H1 (cell line): ENCODE measurements around the gene SNX17. TPM values are rescaled to one million over a fixed set of nuclear protein-coding genes. Genes with fewer than 3 reads are reported as not detected.

Source experiments
- CTCF ChIA-PET: fragments of 300-600 bp; sonication (Branson Sonifier 250); formaldehyde crosslinking; loops from one replicate; lab custom pipeline; 2021; ENCODE audit not compliant: partially characterized antibody; lab: Charles Lee
- POLR2A ChIA-PET: fragments of 300-600 bp; sonication (Branson Sonifier 250); formaldehyde crosslinking; loops from one replicate; lab custom pipeline; 2021; ENCODE audit warnings: inconsistent platforms; ENCODE audit not compliant: partially characterized antibody; lab: Charles Lee
- DNase-seq, 2 experiments: peaks; one replicate each; pipeline versions ENCODE4 v3.0.0 to v3.0.0-alpha.2; 2010 to 2022; ENCODE audit warnings: low spot score in 2 of 2, low read depth in 1 of 2, mixed read lengths in 1 of 2
- FAIRE-seq: peaks from 2 replicates; lab custom pipeline; 2011; peaks lifted over from hg19 to GRCh38; lab: Jason Lieb, UNC
- H2AFZ ChIP-seq: 2 replicates; pipeline ENCODE4 v1.8.1; 2012; ENCODE audit warnings: low read length, inconsistent platforms
- H2AK5ac ChIP-seq: 2 replicates; pipeline ENCODE4 v1.6.1; 2013; ENCODE audit warnings: low read depth, low read length
- H2BK120ac ChIP-seq: replicated peaks from 2 replicates; pipeline ENCODE3; 2013; ENCODE audit warnings: low read depth, low read length, inconsistent platforms
- H2BK12ac ChIP-seq: 2 replicates; pipeline ENCODE4 v1.6.1; 2013; ENCODE audit warnings: low read depth, low read length
- H2BK15ac ChIP-seq: 2 replicates; pipeline ENCODE4 v1.6.1; 2013; ENCODE audit warnings: low read length
- H2BK20ac ChIP-seq: 2 replicates; pipeline ENCODE4 v1.6.1; 2013; ENCODE audit warnings: low read length
- H2BK5ac ChIP-seq: 2 replicates; pipeline ENCODE4 v1.6.1; 2013; ENCODE audit warnings: low read depth, low read length
- H3K14ac ChIP-seq: 2 replicates; pipeline ENCODE4 v1.6.1; 2013; ENCODE audit warnings: inconsistent platforms; ENCODE audit not compliant: insufficient read length
- H3K18ac ChIP-seq: 2 replicates; pipeline ENCODE4 v1.6.1; 2013; ENCODE audit warnings: low read length; ENCODE audit errors: extremely low read depth
- H3K23ac ChIP-seq: 2 replicates; pipeline ENCODE4 v1.6.1; 2013; ENCODE audit warnings: inconsistent platforms; ENCODE audit not compliant: insufficient read length
- H3K23me2 ChIP-seq: 2 replicates; pipeline ENCODE4 v1.6.1; 2013; ENCODE audit warnings: low read depth, low read length
- H3K27ac ChIP-seq: 2 replicates; pipeline ENCODE4 v1.6.1; 2011; ENCODE audit warnings: low read depth, low read length, inconsistent platforms
- H3K27me3 ChIP-seq, 4 experiments: replicated peaks in 1 of 4; 1 replicate in 1 of 4; 2 replicates in 3 of 4; pipeline versions ENCODE4 v1.6.1 to v1.8.1; 2011 to 2013; ENCODE audit warnings: low read length in 3 of 4, mild to moderate bottlenecking in 3 of 4, inconsistent platforms in 2 of 4, mixed read lengths in 2 of 4, moderate library complexity in 1 of 4; ENCODE audit not compliant: control insufficient read depth in 3 of 4, insufficient read depth in 3 of 4; ENCODE audit errors: extremely low read depth in 1 of 4
- H3K36me3 ChIP-seq, 4 experiments: 2 replicates each; pipeline versions ENCODE4 v1.6.1 to v1.8.1; 2011 to 2013; ENCODE audit warnings: mild to moderate bottlenecking in 4 of 4, low read length in 3 of 4, moderate library complexity in 2 of 4, control low read depth in 1 of 4, inconsistent platforms in 1 of 4; ENCODE audit not compliant: insufficient read depth in 4 of 4, control insufficient read depth in 2 of 4
- H3K4ac ChIP-seq: replicated peaks from 2 replicates; pipeline ENCODE3; 2013; ENCODE audit warnings: low read length, low read depth, mixed read lengths, inconsistent platforms; ENCODE audit not compliant: insufficient read length
- H3K4me1 ChIP-seq, 4 experiments: replicated peaks in 1 of 4; 1 replicate in 1 of 4; 2 replicates in 3 of 4; pipeline versions ENCODE4 v1.6.1 to v1.8.1; 2011 to 2013; ENCODE audit warnings: low read length in 3 of 4, inconsistent platforms in 2 of 4, mixed read lengths in 1 of 4; ENCODE audit not compliant: insufficient read depth in 4 of 4, control insufficient read depth in 3 of 4
- H3K4me2 ChIP-seq, 2 experiments: 2 replicates each; pipeline versions ENCODE4 v1.6.1 to v1.8.1; 2011 to 2013; ENCODE audit warnings: low read depth in 2 of 2, low read length in 2 of 2, control low read depth in 1 of 2, inconsistent platforms in 1 of 2, mild to moderate bottlenecking in 1 of 2; ENCODE audit not compliant: insufficient read depth in 1 of 2
- H3K4me3 ChIP-seq, 4 experiments: fragments of 200-600, 300-600 bp in 1 of 4; sonication (generic), shearing (Covaris generic), sonication (Bioruptor Twin) in 1 of 4; 2 replicates each; pipeline versions ENCODE4 v1.5.1 to v1.8.1; 2011 to 2016; ENCODE audit warnings: low read length in 4 of 4, low read depth in 3 of 4, control low read depth in 2 of 4, inconsistent platforms in 2 of 4, mild to moderate bottlenecking in 2 of 4, mixed read lengths in 1 of 4, moderate library complexity in 1 of 4; ENCODE audit not compliant: insufficient read depth in 2 of 4; ENCODE audit errors: extremely low read depth in 1 of 4
- H3K56ac ChIP-seq: replicated peaks from 2 replicates; pipeline ENCODE3; 2013; ENCODE audit warnings: low read depth, mild to moderate bottlenecking, mixed read lengths, low read length, inconsistent platforms; ENCODE audit not compliant: insufficient read length
- H3K79me1 ChIP-seq: 2 replicates; pipeline ENCODE4 v1.6.1; 2013; ENCODE audit warnings: low read depth, low read length, control low read depth
- H3K79me2 ChIP-seq, 2 experiments: 2 replicates each; pipeline versions ENCODE4 v1.6.1 to v1.8.1; 2012 to 2013; ENCODE audit warnings: low read length in 2 of 2, mild to moderate bottlenecking in 2 of 2, inconsistent platforms in 1 of 2; ENCODE audit not compliant: insufficient read depth in 2 of 2, control insufficient read depth in 1 of 2
- H3K9ac ChIP-seq, 4 experiments: replicated peaks in 1 of 4; 1 replicate in 1 of 4; 2 replicates in 3 of 4; pipeline versions ENCODE4 v1.6.1 to v1.8.1; 2011 to 2013; ENCODE audit warnings: low read depth in 3 of 4, low read length in 3 of 4, control low read depth in 2 of 4, mild to moderate bottlenecking in 2 of 4, moderate library complexity in 2 of 4, inconsistent platforms in 1 of 4; ENCODE audit errors: extremely low read depth in 1 of 4
- H3K9me3 ChIP-seq, 2 experiments: 2 replicates each; pipeline versions ENCODE4 v1.6.1 to v1.8.1; 2012 to 2013; ENCODE audit warnings: mild to moderate bottlenecking in 2 of 2, moderate library complexity in 2 of 2, control low read depth in 1 of 2, inconsistent platforms in 1 of 2, low read depth in 1 of 2, low read length in 1 of 2, mixed read lengths in 1 of 2; ENCODE audit not compliant: insufficient read depth in 2 of 2
- H4K20me1 ChIP-seq, 2 experiments: replicated peaks in 1 of 2; 2 replicates each; pipeline versions ENCODE3 to v1.8.1; 2011 to 2013; ENCODE audit warnings: inconsistent platforms in 2 of 2, low read length in 2 of 2, mild to moderate bottlenecking in 1 of 2; ENCODE audit not compliant: insufficient read depth in 2 of 2, control insufficient read depth in 1 of 2
- H4K5ac ChIP-seq: 2 replicates; pipeline ENCODE4 v1.6.1; 2013; ENCODE audit warnings: low read length, low read depth, mixed read lengths, inconsistent platforms; ENCODE audit not compliant: insufficient read length
- H4K8ac ChIP-seq: 2 replicates; pipeline ENCODE4 v1.8.0; 2013; ENCODE audit warnings: mild to moderate bottlenecking, moderate library complexity, low read length, inconsistent platforms; ENCODE audit not compliant: insufficient read depth; ENCODE audit errors: extremely low read depth
- H4K91ac ChIP-seq: replicated peaks from 2 replicates; pipeline ENCODE3; 2013; ENCODE audit warnings: low read length, mixed read lengths, inconsistent platforms; ENCODE audit not compliant: insufficient read length
- HDAC2 ChIP-seq, 2 experiments: fragments of 300-600 bp in 1 of 2; sonication (generic) in 1 of 2; IDR thresholded peaks; 2 replicates each; pipeline ENCODE4 v1.6.1; 2011 to 2012; ENCODE audit warnings: low read depth in 2 of 2, low read length in 2 of 2, mild to moderate bottlenecking in 2 of 2, moderate library complexity in 2 of 2, borderline replicate concordance in 1 of 2, inconsistent platforms in 1 of 2
- HDAC6 ChIP-seq: IDR thresholded peaks from one replicate; pipeline ENCODE4 v1.7.1; 2012; ENCODE audit warnings: low read depth, mild to moderate bottlenecking, inconsistent platforms, low read length, moderate library complexity
- NRF1 ChIP-seq: IDR thresholded peaks from 2 replicates; pipeline ENCODE4 v1.6.1; 2011; ENCODE audit warnings: mild to moderate bottlenecking, low read depth, low read length, improper control_type of control experiment
- TAF7 ChIP-seq: optimal IDR thresholded peaks from 2 replicates; pipeline ENCODE3; 2011; ENCODE audit warnings: low read depth, mild to moderate bottlenecking, inconsistent platforms, low read length, moderate library complexity, borderline replicate concordance
- TBP ChIP-seq: IDR thresholded peaks from 2 replicates; pipeline ENCODE4 v1.6.1; 2011; ENCODE audit warnings: low read depth, low read length, improper control_type of control experiment
- TCF12 ChIP-seq: IDR thresholded peaks from 2 replicates; pipeline ENCODE4 v1.6.1; 2011; ENCODE audit warnings: low read depth, mild to moderate bottlenecking, low read length
- USF2 ChIP-seq: IDR thresholded peaks from 2 replicates; pipeline ENCODE4 v1.6.1; 2011; ENCODE audit warnings: low read length, improper control_type of control experiment
- WGBS, 2 experiments: shearing (Covaris generic) in 1 of 2; methylation state at CpG; one replicate each; pipeline versions ENCODE4 v1.1.6 to v1.1.7; 2013 to 2015; ENCODE audit warnings: low lambda C conversion rate in 2 of 2, mixed read lengths in 2 of 2, inconsistent platforms in 1 of 2, low coverage in 1 of 2, missing lambda C conversion rate in 1 of 2; ENCODE audit not compliant: insufficient replicate concordance in 2 of 2, insufficient coverage in 1 of 2, insufficient read length in 1 of 2; ENCODE audit errors: extremely low coverage in 1 of 2, missing lambda C conversion rate in 1 of 2; 5-methylcytosine and 5-hydroxymethylcytosine counted together
- polyA plus RNA-seq, 7 experiments: library from polyadenylated mRNA; depleted of rRNA in 3 of 7; stranded (reverse) in 5 of 7; unstranded in 2 of 7; fragments of >200 nt in 5 of 7; fragments of 200-250 nt in 2 of 7; gene quantifications; 1 replicate in 5 of 7; 2 replicates in 1 of 7; 4 replicates in 1 of 7; pipeline versions ENCODE4 v1.2.1 to v1.2.3, GENCODE V29; 2011 to 2013; ENCODE audit warnings: missing spikeins in 2 of 7, mixed read lengths in 2 of 7
- total RNA-seq: library from RNA; stranded (reverse); fragmentation: NEBNext Ultra II Directional; extraction: Animal tissue kit (Norgen Biotek cat#: 25700); gene quantifications from 2 replicates; pipeline ENCODE4 v1.2.1, GENCODE V29; 2021

The SNX17 gene
- total and polyA plus RNA-seq, 2 of the 8 experiments (the other 6 are each of a cell fraction or from before 2014, with no cell fraction given): 54.9 to 66.2 TPM

DNA sequence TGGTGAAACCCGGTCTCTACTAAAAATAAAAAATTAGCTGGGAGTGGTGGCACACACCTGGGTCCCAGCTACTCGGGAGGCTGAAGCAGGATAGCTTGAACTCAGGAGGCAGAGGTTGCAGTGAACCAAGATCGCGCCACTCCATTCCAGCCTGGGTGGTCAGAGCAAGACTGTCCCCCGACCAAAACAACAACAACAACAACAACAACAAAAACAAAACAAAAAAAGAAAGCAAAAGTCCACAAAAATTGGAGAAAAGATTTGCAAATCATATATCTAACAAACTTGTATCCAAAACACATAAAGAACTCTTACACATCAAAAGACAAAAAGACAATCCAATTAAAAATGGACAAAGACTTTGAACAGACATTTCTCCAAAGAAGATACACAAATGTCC lies 28.5 kb downstream of the SNX17 start:
- H3K23me2 ChIP-seq: no peaks in the 10 kb centered on the region
- TF ChIP-seq TBP: no peak
- no peak for TF ChIP-seq TCF12
- no peak for TF ChIP-seq TAF7
- no peak for TF ChIP-seq HDAC6
- no peak for TF ChIP-seq HDAC2 (IDR thresholded peaks at IDR 0.05; ENCODE audit: borderline replicate concordance in 1 of 2, low read depth in 2 of 2, low read length in 2 of 2)
- TF ChIP-seq NRF1: no peak
- no peak for TF ChIP-seq USF2
- no peak overlapping the region for H2AFZ ChIP-seq
- H3K4me1 ChIP-seq: no peaks in the 10 kb centered on the region
- H2BK15ac ChIP-seq: no peak overlapping the region
- H4K8ac ChIP-seq: no peak overlapping the region
- H3K9me3 ChIP-seq: no peaks in the 10 kb centered on the region
- ChIA-PET CTCF (interaction anchor here (0.6 to 1.6 kb wide), 2 partner anchors 9 to 71 kb away, joined by 4 to 8 read pairs; no protein-coding TSS in a partner anchor), POLR2A (interaction anchor here (1.2 to 4.1 kb wide), 3 partner anchors 9 to 16 kb away, joined by 3 to 18 read pairs (median 4); partner anchors contain the start of gene PPM1G)
- no peak overlapping the region for H3K56ac ChIP-seq
- H3K9ac ChIP-seq: no peak overlapping the region
- H3K27me3 ChIP-seq: no peaks in the 10 kb centered on the region
- H3K4me2 ChIP-seq: no peak overlapping the region
- H3K18ac ChIP-seq: no peak overlapping the region
- no peak overlapping the region for H3K27ac ChIP-seq
- H3K14ac ChIP-seq: no peak overlapping the region
- H3K4me3 ChIP-seq: no peak overlapping the region
- no peak overlapping the region for H2BK120ac ChIP-seq
- no peak overlapping the region for H2AK5ac ChIP-seq
- no peak overlapping the region for H4K91ac ChIP-seq
- no peak overlapping the region for H3K4ac ChIP-seq
- H3K23ac ChIP-seq: no peak overlapping the region
- FAIRE-seq (no peak), DNase-seq (no peak)
- no peak overlapping the region for H2BK5ac ChIP-seq
- no peak overlapping the region for H2BK20ac ChIP-seq
- no peak overlapping the region for H4K5ac ChIP-seq
- H3K36me3 ChIP-seq: peaks cover 0 to 2% (median 0%) of the 10 kb centered on the region in 4 experiments; a peak in 1 of 8 replicates
- H2BK12ac ChIP-seq: no peak overlapping the region
- H3K79me1 ChIP-seq: no peaks in the 10 kb centered on the region; the same call in none of the 2 replicates
- H3K79me2 ChIP-seq: peaks cover 25 to 98% of the 10 kb centered on the region in 2 experiments
- peaks cover 4 to 10% of the 10 kb centered on the region in 2 experiments for H4K20me1 ChIP-seq
- WGBS, 2 experiments: 92% methylated on average over 5 of the region's 5 CpGs; no CpG with 5 or more reads in 1 of the 2 experiments
